Measurements from ENCODE around the gene CDKL5.

- TF ChIP-seq CTCF (IDR thresholded peaks at IDR 0.05; ENCODE audit: low read depth, low read length) = no peak
- no peak for TF ChIP-seq EZH2phosphoT487 (IDR thresholded peaks at IDR 0.05; ENCODE audit: low read depth)
Observed at GRCh38 chrX:18545771-18546170, 120.4 kb downstream of the CDKL5 start.

All from OCI-LY3 (cell line).